M059J (cell line): ENCODE measurements around the gene PTPRN2. TPM values are rescaled to one million over a fixed set of nuclear protein-coding genes. Genes with fewer than 3 reads are reported as not detected.
"Not testable (repeated sequence)": the region's sequence is repeated elsewhere in the genome, so short reads cannot be mapped to it uniquely, and the experiment has no call there.

Experiments
- DNase-seq: peaks from one replicate; pipeline ENCODE4 v3.0.0-alpha.2; 2012; ENCODE audit warnings: low read depth
- total RNA-seq: library from RNA; depleted of rRNA; stranded (reverse); fragments of >200 nt; shearing (Covaris generic); gene quantifications from 2 replicates; pipeline ENCODE4 v1.2.3, GENCODE V29; 2014

The PTPRN2 gene
- total RNA-seq, 1 experiment from 2014 or later = 2.3 TPM

DNA sequence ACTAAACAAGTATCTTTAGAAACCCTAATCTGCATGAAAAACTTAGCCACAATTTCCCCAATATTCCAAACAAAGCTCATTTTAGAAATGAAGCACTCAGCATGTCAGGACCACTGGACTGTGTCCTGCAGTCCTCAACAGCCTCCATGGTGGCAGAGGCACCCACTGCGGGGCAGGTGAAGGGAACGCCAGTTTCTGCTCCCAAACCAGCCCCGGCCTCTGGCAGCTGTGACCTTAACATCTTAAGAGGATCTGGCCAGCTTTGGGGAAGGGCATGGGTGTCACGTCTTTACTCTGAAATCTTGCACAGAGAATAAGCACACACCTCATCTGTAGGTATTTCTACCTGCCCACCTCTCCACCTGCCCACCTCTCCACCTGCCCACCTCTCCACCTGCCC, 988.1 kb downstream of the PTPRN2 start:
- no peak for DNase-seq

DNA sequence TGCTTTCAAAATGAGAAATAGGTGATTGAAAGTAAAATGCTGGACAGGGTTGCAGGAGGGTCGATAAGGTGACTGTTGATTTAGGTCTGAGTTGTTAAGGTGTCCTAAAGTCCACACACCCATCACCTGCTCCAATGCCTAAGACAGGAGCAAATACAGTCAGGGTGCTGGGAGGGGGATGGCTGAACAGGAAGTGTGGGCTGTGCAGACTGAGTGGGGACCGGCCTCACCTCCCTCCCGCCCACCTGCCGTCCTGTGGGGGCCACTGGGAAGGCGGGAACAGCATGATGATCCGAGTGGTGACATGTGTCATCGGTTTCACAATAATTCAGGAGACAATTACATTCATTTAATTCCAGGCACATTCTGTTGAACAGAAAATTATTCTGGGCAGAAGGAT, 990.1 kb downstream of the PTPRN2 start:
- DNase-seq = no peak

DNA sequence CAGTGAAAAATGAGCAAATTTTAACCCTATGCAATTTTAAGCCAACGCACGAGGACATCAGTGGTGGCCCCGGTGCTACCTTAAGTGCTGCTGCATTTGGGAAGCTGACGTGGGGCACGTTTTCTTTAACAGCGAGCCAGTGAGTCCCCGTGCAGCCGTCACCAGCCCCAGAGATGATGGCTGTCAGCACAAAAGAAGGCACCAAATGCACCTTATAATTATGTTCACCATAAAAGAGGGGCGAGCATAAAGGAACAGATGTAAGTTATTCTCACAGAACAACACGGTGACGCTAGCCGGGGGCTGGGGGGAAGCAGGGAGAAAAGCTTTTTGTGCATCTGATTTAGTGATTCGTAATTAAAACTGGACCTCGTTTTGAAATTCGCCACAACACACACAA, 990.7 kb downstream of the PTPRN2 start:
- no peak for DNase-seq

DNA sequence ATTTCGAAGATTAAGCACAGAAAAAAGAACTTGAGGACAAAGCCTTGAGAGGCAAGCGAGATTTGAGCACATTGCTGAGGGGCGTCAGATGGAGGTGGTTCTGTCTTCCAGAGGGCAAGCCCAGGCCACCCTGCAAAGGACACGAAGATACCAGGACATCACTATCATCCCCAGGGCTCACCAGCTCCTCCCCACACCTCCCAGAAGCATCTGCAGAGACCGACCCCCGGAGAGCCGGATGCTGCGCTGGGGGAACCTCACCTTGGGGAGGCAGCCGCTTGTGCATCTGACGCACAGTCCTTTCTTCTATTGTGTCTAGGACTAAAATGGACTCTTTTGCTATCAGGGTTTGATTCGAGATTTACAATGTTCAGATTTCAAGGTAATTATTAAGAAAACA, 991.2 kb downstream of the PTPRN2 start:
- no peak for DNase-seq

DNA sequence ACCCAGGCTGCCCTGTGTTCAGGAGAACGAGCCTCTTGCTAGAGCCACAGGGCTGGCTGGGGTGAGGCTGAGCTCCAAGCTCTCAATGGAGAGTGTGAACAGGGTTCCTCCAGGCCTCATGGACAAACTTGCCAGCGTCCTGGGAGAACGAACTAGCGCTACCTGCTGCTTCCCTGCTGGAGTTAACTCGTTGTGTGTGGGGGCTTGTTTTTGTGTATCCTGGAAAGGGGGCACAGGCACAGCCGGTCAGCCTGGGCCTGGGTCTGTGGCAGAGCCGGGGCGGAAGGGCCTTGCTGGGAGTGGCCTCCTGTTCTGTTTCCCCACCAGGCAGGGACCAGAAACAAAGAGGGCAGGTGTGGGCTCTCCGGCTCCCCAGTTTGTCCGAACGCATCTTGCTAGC, 991.6 kb downstream of the PTPRN2 start:
- no peak for DNase-seq

DNA sequence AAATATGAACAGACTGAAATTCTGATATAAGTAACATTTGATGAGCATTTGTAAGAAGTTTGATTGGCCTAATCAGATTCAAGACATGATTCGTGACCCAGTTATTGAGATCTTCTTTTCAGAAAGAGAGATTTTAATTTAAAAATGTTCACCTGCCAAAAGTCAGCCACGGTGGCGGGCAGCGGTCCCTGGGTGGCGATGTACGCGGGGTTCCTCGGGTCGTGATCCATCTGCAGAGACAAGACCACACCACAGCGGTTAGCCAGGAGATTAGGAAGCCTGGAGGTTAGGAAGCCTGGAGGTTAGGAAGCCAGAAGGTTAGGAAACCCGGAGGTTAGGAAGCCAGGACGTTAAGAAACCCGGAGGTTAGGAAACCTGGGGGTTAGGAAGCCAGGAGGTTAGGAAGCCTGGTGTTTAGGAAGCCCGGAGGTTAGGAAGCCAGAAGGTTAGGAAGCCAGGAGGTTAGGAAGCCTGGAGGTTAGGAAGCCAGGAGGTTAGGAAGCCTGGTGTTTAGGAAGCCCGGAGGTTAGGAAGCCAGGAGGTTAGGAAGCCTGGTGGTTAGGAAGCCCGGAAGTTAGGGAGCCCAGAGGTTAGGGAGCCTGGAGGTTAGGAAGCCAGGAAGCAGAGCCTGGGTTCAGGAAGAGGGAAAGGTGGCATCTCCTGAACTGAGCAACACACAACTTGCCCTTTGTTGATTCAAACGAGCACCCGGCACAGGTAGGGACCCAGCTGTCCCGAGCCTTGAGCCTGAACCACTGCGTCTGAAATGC, 992.4 kb downstream of the PTPRN2 start:
- DNase-seq = no peak

DNA sequence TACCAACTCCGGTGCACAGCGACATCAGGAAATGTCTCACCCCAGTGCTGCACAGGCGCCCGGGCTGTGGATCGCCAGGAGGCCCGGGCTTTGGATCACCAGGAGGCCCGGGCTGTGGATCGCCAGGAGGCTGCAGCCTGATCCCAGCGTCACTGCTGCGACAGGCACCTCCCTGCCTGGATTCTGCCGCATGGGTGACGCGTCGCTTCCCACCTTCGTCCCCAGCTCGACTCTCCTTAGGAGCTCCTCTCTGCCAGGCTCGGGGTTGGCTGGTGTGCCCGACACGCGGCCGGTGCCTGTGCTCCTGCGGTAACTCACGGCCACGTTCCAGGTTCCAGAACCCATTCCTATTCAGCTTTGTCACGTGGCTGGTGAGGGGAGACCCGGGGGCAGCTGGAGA, 993.3 kb downstream of the PTPRN2 start:
- no peak for DNase-seq

DNA sequence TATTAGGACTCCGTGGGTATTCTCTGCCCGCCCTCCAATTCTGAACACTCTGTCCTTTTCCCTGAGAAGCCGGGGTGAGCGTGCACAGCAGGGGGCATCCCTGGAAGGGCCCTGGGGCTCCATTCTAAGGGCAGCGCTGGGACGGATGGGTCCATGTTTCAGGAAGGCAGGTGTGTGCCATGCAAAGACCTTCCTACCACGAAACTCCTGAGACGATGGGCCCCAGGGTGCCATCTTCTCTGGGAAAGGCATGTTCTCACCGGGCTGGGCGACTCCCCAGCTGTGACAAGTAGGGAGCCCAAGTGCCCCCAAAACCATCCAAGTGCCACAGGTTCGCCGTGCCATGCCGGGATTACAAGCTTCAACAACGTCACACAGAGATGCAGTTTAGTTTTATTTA, 994.1 kb downstream of the PTPRN2 start:
- no peak for DNase-seq

DNA sequence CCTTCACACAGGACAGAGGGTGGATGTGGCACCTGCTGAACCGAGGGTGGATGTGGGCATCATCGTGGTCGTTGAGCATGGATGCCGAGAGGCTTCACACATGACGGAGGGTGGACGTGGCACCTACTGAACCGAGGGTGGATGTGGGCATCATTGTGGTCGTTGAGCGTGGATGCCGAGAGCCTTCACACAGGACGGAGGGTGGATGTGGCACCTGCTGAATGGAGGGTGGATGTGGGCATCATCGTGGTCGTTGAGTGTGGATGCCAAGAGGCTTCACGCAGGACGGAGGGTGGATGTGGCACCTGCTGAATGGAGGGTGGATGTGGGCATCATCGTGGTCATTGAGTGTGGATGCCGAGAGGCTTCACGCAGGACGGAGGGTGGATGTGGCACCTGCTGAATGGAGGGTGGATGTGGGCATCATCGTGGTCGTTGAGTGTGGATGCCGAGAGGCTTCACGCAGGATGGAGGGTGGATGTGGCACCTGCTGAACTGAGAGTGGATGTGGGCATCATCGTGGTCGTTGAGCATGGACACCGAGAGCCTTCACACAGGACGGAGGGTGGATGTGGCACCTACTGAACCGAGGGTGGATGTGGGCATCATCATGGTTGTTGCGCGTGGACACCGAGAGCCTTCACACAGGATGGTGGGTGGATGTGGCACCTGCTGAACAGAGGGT, 994.8 kb downstream of the PTPRN2 start:
- DNase-seq = not testable (repeated sequence)

DNA sequence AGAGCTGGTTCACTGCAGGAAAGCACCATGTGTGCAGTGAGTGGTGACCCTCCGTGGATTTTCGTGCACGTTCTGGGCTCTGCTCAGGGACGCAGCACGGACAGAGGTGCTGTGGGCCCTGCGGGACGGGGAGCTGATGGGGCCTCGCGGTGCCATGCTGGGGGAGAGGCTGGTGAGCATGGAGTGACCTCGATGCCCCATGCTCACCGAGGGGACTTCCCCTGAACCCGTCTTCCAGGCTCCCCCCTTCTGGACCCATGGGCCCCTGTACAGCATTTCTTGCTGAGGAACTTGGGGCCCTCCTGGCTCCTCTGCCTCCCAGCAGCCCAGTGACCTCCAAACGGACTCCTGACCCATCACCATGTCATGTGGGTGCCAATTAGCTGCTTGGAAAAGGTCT, 997.1 kb downstream of the PTPRN2 start:
- no peak for DNase-seq

DNA sequence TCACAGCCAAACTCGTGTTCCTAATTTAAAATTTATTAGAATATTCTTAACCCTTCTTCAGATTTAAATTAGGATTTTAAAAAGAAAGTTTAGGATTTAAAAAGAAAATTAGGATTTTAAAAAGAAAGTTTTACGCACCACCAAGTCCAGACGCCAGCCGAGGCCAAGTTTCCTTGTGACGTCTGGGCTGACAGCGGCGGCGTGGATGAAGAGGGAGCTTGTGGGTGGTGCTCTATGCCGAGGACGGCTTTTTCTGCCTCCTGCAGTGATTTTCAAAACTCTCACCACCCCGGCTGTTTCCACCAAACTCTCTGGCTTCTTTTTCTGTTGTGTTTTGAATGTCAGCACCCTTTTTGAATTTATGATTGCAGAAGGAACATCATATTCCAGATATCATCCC, 997.9 kb downstream of the PTPRN2 start:
- no peak for DNase-seq

DNA sequence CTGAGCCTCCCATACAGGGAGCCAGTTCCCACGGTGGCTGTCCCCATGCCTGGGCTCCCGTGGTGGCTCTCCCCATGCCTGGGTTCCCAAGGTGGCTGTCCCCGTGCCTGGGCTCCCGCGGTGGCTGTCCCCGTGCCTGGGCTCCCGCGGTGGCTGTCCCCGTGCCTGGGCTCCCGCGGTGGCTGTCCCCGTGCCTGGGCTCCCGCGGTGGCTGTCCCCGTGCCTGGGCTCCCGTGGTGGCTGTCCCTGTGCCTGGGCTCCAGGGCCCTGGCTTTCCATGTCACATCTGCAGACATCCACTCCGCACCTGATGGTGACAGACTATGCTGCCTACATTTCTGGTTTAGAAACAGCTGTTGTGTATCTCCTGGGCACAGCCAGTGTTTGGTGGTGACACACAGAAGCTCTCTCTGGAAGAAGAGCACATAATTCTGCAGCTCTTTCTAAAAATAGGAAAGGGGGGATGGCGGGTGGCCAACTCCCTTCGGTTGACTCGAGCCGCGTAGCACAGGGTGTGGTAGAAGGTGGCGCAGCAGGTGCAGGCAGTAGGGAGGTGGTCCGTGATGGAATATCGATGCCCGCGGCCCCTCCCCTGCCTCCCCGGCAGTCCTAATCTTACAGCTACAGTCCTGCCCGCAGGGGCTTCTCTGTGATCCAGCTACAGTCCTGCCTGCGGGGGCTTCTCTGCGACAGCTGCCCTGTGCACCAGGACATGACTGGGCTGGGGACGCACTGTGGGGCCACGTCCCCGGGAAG, 999.6 kb downstream of the PTPRN2 start:
- DNase-seq = no peak

DNA sequence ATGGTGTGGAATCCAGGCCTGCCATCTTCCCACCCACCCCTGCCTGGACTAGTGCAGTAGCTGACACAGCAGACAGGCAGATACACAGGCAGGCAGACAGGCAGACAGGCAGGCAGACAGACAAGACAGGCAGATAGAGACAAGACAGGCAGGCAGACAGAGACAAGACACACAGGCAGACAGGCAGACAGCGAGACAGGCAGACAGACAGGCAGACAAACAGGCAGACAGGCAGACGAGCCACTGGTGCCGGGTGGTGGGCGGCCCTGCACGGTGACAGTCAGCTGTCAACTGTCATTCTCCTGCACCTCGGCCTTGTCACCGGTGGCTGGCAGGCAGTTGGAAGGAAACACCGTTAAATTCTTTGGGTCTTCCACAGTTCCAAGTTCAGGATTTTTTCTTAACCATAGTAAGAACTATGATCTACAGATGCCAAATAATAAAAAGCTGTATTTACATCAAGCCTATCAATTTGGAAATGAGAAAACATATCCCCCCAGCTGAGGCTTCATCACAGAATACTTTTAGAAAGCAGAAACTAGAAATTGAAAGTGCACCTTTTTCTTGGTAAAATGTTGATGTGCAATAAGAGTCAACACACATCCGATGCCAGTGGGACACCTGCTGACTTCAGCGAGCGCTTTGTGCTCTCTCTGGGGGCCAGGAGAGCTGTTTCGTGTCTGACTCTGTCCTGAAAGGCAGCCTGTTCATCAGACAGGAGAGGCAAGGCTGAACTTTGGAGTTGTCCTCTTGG, 1000.4 kb downstream of the PTPRN2 start:
- DNase-seq = no peak

DNA sequence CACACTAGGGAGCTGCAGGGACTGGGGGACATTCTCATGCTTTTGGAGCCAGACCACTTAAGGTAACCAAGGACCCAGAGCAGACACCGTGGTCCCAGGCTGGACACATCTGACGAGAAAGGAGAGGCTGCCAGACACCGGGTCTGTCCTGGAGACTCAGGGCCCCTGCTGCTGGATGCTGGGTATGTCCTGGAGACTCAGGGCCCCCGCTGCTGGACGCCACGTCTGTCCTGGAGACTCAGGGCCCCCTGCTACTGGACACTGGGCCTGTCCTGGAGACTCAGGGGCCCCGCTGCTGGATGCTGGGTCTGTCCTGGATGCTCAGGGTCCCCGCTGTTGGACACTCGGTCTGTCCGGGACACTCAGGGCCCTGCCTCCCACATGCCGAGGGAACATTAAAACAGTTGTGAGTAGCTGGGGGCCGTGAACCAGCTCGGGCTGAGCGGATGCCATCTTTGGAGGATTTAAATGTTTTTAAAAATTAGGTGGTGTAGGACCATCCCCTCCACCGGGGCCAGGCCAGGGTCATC, 1001.1 kb downstream of the PTPRN2 start:
- no peak for DNase-seq

DNA sequence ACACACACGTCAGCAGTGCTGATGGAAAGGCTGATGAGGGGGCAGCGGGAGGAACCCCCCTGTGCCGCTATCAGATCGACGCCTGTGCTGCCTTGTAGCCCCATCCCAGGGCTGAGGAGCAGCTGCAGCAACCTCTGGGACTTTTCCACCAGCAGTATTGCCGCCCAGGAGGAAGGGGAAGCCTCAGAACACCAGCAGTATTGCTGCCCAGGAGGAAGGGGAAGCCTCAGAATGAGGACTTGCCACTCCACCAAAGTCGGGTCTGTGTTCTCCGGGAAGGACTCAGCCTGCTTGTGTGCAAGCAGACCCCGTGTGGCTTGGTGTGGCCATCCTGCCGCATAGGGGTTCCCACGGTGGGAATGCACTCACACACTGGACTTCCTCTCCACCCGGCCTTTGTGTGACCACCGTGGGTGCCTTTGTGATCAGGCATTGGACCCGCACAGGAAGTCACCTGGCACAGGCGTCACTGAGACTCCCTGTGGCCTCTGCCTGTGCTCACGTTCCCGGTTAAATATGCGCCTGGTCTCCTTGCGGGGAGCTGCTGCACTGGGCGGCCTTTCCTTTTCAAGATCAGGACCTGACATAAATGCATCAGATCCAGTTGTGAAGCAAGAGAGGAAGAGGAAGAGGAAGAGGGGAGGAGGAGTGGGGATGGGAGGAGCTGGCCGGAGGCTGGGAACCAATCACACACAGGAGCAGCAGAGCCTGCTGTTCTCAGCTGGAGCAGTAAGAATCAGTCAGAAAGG, 1002.3 kb downstream of the PTPRN2 start:
- no peak for DNase-seq

DNA sequence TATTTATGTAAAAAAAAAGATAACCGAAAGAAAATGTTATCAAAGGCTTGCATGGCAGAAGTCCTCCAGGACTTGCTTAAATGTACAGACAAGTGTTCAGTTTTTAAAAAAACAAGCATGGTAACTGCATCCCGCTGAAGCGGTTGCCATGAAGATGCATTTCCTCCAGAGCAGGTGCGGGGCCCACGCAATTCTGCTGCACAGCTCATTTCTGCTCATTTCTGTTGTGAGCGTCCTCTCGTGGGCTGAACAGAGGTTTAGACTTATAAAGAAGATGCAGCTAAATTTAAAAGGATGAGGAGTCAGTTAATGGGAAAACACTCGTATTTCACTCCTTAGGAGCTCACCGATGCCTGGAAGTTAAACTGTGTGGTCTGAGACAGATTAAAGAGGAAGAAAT, 1003.2 kb downstream of the PTPRN2 start:
- no peak for DNase-seq

DNA sequence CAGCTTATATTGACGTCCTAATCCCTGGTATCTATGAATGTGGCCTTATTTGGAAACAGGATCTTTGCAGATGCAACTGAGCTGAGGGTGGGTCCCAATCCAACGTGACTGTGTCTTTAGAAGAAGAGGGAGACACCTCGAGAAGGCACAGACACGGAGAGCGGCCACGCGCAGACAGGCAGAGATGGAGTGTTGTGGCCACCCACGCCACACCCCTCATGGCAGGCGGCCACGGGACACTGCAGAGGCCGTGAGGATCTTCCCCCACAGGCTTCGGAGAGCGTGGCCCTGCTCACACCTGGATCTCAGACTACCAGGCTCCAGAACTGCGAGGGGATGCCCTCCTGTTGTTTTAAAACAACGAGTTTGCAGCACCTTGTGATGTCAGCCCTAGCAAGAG, 1005.9 kb downstream of the PTPRN2 start:
- no peak for DNase-seq

DNA sequence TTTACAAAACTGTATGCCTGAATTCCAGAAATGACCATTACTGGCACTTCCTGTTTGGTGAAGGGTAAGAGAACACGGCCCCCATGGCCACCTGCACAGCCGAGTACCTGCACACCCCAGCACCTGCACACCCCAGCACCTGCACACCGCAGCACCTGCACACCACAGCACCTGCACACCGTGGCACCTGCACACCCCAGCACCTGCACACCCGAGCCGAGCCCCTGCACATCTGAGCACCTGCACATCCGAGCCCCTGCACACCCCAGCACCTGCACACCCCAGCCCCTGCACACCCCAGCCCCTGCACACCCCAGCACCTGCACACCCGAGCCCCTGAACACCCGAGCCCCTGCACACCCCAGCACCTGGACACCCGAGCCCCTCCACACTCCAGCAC, 1007.3 kb downstream of the PTPRN2 start:
- DNase-seq = no peak

DNA sequence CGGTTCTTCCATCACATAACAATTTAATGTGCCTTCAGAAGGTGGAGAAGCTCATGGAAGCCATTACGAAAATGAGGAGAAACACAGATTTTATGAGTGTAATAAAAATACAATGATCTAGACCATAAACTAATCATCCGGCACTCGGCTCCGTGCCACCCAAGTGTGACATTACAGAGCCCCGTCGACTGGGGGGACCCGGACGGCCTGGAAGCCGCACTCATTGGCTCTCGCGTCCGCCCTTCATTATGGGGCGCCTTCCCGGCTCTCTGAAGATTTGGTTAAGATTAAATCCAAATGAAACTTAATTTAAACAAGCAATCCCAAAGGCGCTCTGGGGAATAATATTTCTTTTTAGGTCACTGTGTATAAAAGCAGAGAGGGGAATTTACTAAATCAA, 1008.2 kb downstream of the PTPRN2 start:
- no peak for DNase-seq

DNA sequence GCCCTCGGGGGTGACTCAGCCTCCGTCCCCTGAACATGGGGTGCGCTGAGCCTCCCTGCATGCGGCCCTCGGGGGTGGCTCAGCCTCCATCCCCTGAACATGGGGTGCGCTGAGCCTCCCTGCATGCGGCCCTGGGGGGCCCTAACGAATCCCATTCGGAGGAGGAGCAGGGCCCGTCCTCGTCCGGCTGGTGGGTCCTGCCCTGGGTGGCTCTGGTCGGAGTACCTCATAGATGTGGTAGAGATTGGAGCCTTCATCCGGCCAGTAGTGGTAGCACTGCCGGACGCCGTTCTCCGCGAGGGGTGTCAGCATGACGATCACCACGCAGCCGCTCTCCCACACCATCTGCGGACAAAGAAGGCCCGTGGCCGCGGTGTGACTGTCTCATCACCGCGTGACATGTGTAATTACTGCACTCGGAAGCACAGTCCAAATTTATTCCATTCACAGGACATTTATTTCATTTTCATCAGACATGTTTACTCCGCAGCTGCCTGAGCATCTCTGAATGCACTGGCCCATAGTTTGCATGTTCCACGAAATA, 1009.8 kb downstream of the PTPRN2 start:
- DNase-seq = no peak

DNA sequence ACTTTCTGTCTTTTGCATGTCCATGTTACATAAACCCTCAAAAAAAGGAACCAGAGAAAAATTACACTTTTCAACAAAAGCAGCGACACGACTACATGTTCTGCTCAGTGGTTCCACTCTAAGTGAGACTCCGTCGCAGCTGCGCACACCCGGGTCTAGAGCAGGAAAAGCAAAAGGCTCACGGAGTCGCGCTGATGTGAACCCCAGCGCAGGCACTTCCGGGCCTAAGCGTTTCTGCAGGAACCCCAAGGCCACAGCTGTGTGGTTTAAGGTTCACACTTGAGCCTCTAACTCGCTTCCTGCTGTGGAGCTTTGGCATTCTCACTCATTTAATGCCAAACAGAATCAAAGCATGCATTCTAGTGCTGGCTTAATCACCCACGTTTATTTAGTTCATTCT, 1010.6 kb downstream of the PTPRN2 start:
- DNase-seq = no peak
